ENCODE measurements around the gene COQ2. TPM values are rescaled to one million over a fixed set of nuclear protein-coding genes. Genes with fewer than 3 reads are reported as not detected.
"Not testable (repeated sequence)": the region's sequence is repeated elsewhere in the genome, so short reads cannot be mapped to it uniquely, and the experiment has no call there.

The COQ2 gene
- polyA plus RNA-seq, 2 donors: 9.1 to 12.5 TPM

DNA sequence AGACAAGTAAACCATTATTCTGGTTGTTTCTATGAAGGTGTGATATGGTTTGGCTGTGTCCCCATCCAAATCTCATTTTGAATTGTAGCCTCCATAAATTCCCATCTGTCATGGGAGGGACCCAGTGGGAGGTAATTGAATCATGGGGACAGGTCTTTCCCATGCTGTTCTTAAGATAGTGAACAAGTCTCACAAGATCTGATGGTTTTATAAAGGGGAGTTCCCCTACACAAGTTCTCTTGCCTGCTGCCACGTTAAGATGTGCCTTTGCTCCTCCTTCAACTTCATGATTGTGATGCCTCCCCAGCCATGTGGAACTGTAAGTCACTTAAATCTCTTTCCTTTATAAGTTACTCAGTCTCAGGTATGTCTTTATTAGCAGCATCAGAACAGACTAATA, 3.8 kb upstream of the COQ2 start:
- not testable (repeated sequence) for H3K27ac ChIP-seq (ENCODE audit: low read depth in 2 of 2, low read length in 1 of 2)
- 36 to 38% methylated on average over 1 of the region's 1 CpG for WGBS, 2 donors

DNA sequence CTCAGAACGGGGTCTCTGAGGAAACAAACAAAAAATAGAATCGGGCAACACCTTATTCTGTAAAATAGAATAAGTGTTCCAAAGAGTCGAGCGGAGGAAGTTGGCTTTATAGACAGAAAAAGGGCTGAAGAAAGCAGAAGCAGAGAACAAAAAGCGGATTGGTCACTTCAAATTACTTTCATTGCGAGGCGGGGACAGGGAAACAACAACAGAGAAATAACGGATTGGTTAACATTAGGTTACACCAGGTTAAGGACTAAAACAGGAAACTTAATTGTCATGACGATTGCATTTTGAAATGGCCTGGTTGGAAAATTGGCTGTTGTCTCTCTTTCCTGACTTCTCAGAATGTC, 433 bp upstream of the COQ2 start:
- H3K27ac ChIP-seq (ENCODE audit: low read depth in 2 of 2, low read length in 1 of 2): peak overlapping the region; percentile 13 to 94
- H3K9me3 ChIP-seq (ENCODE audit: control insufficient read depth in 2 of 2, insufficient read depth in 1 of 2, low read depth in 1 of 2, low read length in 1 of 2): no peaks in the 10 kb centered on the region
- no peaks in the 10 kb centered on the region for H3K4me1 ChIP-seq (ENCODE audit: control insufficient read depth in 2 of 2, insufficient read depth in 2 of 2, low read length in 1 of 2)
- H3K27me3 ChIP-seq (ENCODE audit: control insufficient read depth in 1 of 2, insufficient read depth in 2 of 2, low read length in 2 of 2): no peaks in the 10 kb centered on the region
- H3K36me3 ChIP-seq (ENCODE audit: control insufficient read depth in 2 of 2, insufficient read depth in 2 of 2, low read length in 1 of 2): no peaks in the 10 kb centered on the region
- WGBS, 2 donors: 1 to 2% methylated on average over 9 of the region's 9 CpGs
- peak overlapping the region in 1 of 2 donors; percentile 71 for H3K4me3 ChIP-seq (ENCODE audit: low read depth in 1 of 2, low read length in 2 of 2)

More for the DNA sequence above, 3.8 kb upstream of the COQ2 start:
- not testable (repeated sequence) for H3K4me1 ChIP-seq (ENCODE audit: control insufficient read depth in 2 of 2, insufficient read depth in 2 of 2, low read length in 1 of 2); H3K4me3 ChIP-seq (ENCODE audit: low read depth in 1 of 2, low read length in 2 of 2); H3K27me3 ChIP-seq (ENCODE audit: control insufficient read depth in 1 of 2, insufficient read depth in 2 of 2, low read length in 2 of 2); H3K36me3 ChIP-seq (ENCODE audit: control insufficient read depth in 2 of 2, insufficient read depth in 2 of 2, low read length in 1 of 2); H3K9me3 ChIP-seq (ENCODE audit: control insufficient read depth in 2 of 2, insufficient read depth in 1 of 2, low read depth in 1 of 2, low read length in 1 of 2)

DNA sequence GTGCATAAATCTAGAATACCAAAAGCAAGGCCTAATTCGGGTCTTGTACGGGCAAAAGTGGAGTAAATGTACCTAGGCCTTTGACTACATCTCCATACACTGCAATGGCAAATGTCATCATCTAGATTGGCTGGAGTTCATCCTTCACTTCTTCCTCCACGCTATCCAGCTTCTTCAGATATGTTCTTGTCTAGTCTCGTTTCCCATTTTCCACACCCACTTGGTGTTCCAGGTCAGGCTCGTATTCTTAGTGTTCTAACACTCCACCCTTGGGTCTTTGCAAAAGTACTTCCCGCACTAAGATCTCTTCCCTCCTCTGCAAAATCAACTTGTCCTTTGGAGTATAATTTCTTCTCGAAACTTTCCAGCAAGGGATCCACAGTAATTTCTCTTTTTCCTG, 1.4 kb downstream of the COQ2 start:
- 76 to 82% methylated on average over 7 of the region's 7 CpGs for WGBS, 2 donors
- H3K27ac ChIP-seq (ENCODE audit: low read depth in 2 of 2, low read length in 1 of 2): no peak overlapping the region
- H3K9me3 ChIP-seq (ENCODE audit: control insufficient read depth in 2 of 2, insufficient read depth in 1 of 2, low read depth in 1 of 2, low read length in 1 of 2): no peaks in the 10 kb centered on the region
- H3K36me3 ChIP-seq (ENCODE audit: control insufficient read depth in 2 of 2, insufficient read depth in 2 of 2, low read length in 1 of 2): no peaks in the 10 kb centered on the region
- no peaks in the 10 kb centered on the region for H3K4me1 ChIP-seq (ENCODE audit: control insufficient read depth in 2 of 2, insufficient read depth in 2 of 2, low read length in 1 of 2)
- no peaks in the 10 kb centered on the region for H3K27me3 ChIP-seq (ENCODE audit: control insufficient read depth in 1 of 2, insufficient read depth in 2 of 2, low read length in 2 of 2)
- H3K4me3 ChIP-seq (ENCODE audit: low read depth in 1 of 2, low read length in 2 of 2): peak overlapping the region in 1 of 2 donors; percentile 71

DNA sequence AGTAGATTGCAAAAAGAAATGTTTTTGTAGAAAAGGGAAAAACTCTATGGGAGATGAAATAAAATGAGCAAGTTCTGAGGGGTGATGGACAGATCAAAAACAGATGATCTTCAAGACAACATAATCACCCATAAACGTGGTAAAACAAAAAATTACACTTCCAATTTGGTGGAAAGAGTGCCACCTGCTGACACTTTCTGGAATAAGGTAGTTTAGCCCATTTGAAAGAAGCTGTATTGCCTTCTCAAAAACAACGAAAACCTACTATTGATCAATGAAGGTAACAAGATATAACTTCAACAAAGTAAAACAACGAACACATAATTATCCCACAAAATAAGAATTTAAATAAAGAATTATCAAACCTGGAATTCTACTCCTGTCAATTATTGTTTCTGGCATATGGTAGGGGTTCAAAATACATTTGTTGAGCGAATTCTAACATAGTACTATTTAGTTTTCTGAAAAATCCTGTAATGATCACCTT, 2.5 kb downstream of the COQ2 start:
- Histone ChIP-seq H3K36me3 (ENCODE audit: control insufficient read depth in 2 of 2, insufficient read depth in 2 of 2, low read length in 1 of 2) (peaks cover 0 to 2% of the 10 kb centered on the region in 2 donors), H3K9me3 (ENCODE audit: control insufficient read depth in 2 of 2, insufficient read depth in 1 of 2, low read depth in 1 of 2, low read length in 1 of 2) (no peaks in the 10 kb centered on the region), H3K27me3 (ENCODE audit: control insufficient read depth in 1 of 2, insufficient read depth in 2 of 2, low read length in 2 of 2) (no peaks in the 10 kb centered on the region), H3K27ac (ENCODE audit: low read depth in 2 of 2, low read length in 1 of 2) (no peak overlapping the region), H3K4me3 (ENCODE audit: low read depth in 1 of 2, low read length in 2 of 2) (no peak overlapping the region), H3K4me1 (ENCODE audit: control insufficient read depth in 2 of 2, insufficient read depth in 2 of 2, low read length in 1 of 2) (no peaks in the 10 kb centered on the region)
- 30% methylated on average over 4 of the region's 4 CpGs for WGBS, 2 donors

DNA sequence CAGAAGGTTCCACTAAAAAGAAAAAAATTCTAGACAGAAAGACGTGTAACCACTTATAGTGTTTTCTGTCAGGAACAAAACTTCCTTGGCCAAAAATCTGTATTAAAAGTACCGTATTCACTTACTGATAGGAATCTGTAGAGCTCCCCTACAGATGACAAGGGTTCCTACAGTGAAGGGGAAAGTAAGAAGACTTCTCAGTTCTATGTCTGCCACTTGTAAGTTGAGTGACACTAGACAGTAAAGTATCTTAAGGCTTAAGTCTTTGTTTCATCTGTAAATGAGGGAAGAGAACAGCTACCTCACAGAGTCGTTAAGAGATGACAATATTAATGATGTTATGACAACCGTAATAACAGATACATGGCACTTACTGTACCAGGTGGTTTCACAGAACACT, 3.3 kb downstream of the COQ2 start:
- H3K4me1 ChIP-seq (ENCODE audit: control insufficient read depth in 2 of 2, insufficient read depth in 2 of 2, low read length in 1 of 2): no peaks in the 10 kb centered on the region
- H3K9me3 ChIP-seq (ENCODE audit: control insufficient read depth in 2 of 2, insufficient read depth in 1 of 2, low read depth in 1 of 2, low read length in 1 of 2): no peaks in the 10 kb centered on the region
- WGBS, 2 donors: 67 to 72% methylated on average over 4 of the region's 4 CpGs
- peaks cover 0 to 3% of the 10 kb centered on the region in 2 donors for H3K36me3 ChIP-seq (ENCODE audit: control insufficient read depth in 2 of 2, insufficient read depth in 2 of 2, low read length in 1 of 2)
- no peaks in the 10 kb centered on the region for H3K27me3 ChIP-seq (ENCODE audit: control insufficient read depth in 1 of 2, insufficient read depth in 2 of 2, low read length in 2 of 2)
- no peak overlapping the region for H3K4me3 ChIP-seq (ENCODE audit: low read depth in 1 of 2, low read length in 2 of 2)
- H3K27ac ChIP-seq (ENCODE audit: low read depth in 2 of 2, low read length in 1 of 2): no peak overlapping the region

DNA sequence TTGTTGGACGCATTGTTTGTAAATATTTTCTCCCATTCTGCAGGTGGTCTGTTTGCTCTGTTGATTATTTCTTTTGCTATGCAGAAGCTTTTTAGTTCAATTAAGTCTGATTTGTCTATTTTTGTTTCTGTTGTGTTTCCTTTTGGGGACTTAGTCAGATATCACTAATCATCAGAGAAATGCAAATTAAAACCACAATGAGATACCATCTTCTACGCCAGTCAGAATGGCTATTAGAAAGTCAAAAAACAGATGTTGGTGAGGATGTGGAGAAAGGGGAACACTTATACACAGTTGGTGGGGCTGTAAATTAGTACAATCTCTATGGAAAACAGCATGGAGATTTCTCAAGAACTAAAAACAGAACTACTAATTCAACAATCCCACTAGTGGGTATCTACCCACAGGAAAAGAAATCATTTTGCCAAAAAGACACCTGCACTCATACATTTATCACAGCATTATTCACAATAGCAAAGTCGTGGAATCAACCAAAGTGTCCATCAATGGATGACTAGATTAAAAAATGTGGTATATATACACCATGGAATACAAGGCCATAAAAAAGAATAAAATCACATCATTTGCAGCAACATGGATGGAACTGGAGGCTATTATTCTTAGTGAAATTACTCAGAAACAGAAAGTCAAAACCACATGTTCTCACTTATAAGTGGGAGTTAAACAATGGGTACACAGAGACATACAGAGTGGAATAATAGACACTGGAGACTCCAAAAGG, 8.1 kb downstream of the COQ2 start:
- Histone ChIP-seq H3K27ac (ENCODE audit: low read depth in 2 of 2, low read length in 1 of 2) (no peak overlapping the region), H3K36me3 (ENCODE audit: control insufficient read depth in 2 of 2, insufficient read depth in 2 of 2, low read length in 1 of 2) (peaks cover 0 to 4% of the 10 kb centered on the region in 2 donors), H3K9me3 (ENCODE audit: control insufficient read depth in 2 of 2, insufficient read depth in 1 of 2, low read depth in 1 of 2, low read length in 1 of 2) (no peaks in the 10 kb centered on the region), H3K4me3 (ENCODE audit: low read depth in 1 of 2, low read length in 2 of 2) (no peak overlapping the region), H3K4me1 (ENCODE audit: control insufficient read depth in 2 of 2, insufficient read depth in 2 of 2, low read length in 1 of 2) (no peaks in the 10 kb centered on the region), H3K27me3 (ENCODE audit: control insufficient read depth in 1 of 2, insufficient read depth in 2 of 2, low read length in 2 of 2) (no peaks in the 10 kb centered on the region)
- 83 to 89% methylated on average over 3 of the region's 3 CpGs for WGBS, 2 donors

DNA sequence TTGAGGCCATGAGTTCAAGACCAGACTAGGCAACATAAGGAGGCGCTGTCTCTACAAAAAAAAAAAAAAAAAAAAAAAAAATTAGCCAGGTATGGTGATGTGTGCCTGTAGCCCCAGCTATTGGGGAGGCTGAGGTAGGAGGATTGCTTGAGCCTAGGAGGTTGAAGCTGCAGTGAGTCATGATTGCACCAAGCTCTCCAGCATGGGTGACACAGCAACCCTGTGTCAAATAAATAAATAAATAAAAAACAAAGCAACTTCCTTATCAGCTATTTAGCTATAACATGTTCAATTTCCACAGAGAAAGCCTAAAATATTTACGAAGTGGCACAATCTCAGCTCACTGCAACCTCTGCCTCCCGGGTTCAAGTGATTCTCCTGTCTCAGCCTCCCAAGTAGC, 10.7 kb downstream of the COQ2 start:
- H3K4me3 ChIP-seq (ENCODE audit: low read depth in 1 of 2, low read length in 2 of 2); H3K27ac ChIP-seq (ENCODE audit: low read depth in 2 of 2, low read length in 1 of 2); H3K4me1 ChIP-seq (ENCODE audit: control insufficient read depth in 2 of 2, insufficient read depth in 2 of 2, low read length in 1 of 2); H3K36me3 ChIP-seq (ENCODE audit: control insufficient read depth in 2 of 2, insufficient read depth in 2 of 2, low read length in 1 of 2); H3K27me3 ChIP-seq (ENCODE audit: control insufficient read depth in 1 of 2, insufficient read depth in 2 of 2, low read length in 2 of 2); H3K9me3 ChIP-seq (ENCODE audit: control insufficient read depth in 2 of 2, insufficient read depth in 1 of 2, low read depth in 1 of 2, low read length in 1 of 2): not testable (repeated sequence)
- 94 to 97% methylated on average over 3 of the region's 3 CpGs for WGBS, 2 donors

DNA sequence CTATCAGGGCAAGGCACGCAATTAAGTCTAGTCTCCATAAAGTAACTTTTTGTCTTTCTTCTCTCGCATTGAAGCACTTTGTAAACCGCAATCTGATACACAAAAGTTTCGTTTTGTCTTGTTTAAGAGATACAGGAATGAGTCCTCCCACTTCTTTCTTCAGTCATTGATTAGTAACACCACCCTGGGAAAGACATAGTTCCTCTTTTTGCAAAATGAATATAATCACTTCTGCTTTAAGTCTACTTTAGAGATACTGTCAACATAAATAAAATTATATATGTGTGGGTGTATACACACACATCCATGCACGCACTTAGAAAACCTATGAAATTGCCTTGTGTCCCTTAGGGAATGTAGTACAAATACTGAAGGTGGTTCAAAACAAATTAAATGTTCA, 11.7 kb downstream of the COQ2 start:
- H3K36me3 ChIP-seq (ENCODE audit: control insufficient read depth in 2 of 2, insufficient read depth in 2 of 2, low read length in 1 of 2): peaks cover 3 to 11% of the 10 kb centered on the region in 2 donors

DNA sequence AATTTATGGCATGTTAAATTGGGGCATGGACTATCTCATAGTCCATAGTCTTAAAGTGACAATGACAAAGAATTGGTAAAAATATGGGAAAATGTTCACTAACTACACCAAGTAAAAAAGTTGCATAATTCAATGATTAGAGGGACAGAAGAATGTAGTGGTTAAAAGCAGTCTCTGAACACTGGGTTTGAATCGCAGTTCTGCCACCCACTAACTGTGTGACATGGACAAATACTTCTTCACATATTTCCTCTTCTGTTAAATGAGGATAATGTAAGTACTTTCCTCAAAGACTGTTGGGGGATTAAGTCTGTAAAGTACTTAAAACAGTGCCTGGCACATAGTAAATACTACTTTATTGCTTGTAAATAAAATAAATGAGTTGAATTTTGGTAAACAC, 15.3 kb downstream of the COQ2 start:
- Histone ChIP-seq H3K27ac (ENCODE audit: low read depth in 2 of 2, low read length in 1 of 2) (no peak overlapping the region), H3K4me1 (ENCODE audit: control insufficient read depth in 2 of 2, insufficient read depth in 2 of 2, low read length in 1 of 2) (no peaks in the 10 kb centered on the region), H3K36me3 (ENCODE audit: control insufficient read depth in 2 of 2, insufficient read depth in 2 of 2, low read length in 1 of 2) (peaks cover 3 to 10% of the 10 kb centered on the region in 2 donors), H3K4me3 (ENCODE audit: low read depth in 1 of 2, low read length in 2 of 2) (no peak overlapping the region), H3K9me3 (ENCODE audit: control insufficient read depth in 2 of 2, insufficient read depth in 1 of 2, low read depth in 1 of 2, low read length in 1 of 2) (no peaks in the 10 kb centered on the region), H3K27me3 (ENCODE audit: control insufficient read depth in 1 of 2, insufficient read depth in 2 of 2, low read length in 2 of 2) (no peaks in the 10 kb centered on the region)
- 84% methylated on average over 1 of the region's 1 CpG for whole genome bisulfite sequencing, 2 donors

More for the DNA sequence above, 11.7 kb downstream of the COQ2 start:
- H3K27me3 ChIP-seq (ENCODE audit: control insufficient read depth in 1 of 2, insufficient read depth in 2 of 2, low read length in 2 of 2): no peaks in the 10 kb centered on the region
- no peaks in the 10 kb centered on the region for H3K4me1 ChIP-seq (ENCODE audit: control insufficient read depth in 2 of 2, insufficient read depth in 2 of 2, low read length in 1 of 2)
- no peaks in the 10 kb centered on the region for H3K9me3 ChIP-seq (ENCODE audit: control insufficient read depth in 2 of 2, insufficient read depth in 1 of 2, low read depth in 1 of 2, low read length in 1 of 2)
- 87 to 88% methylated on average over 5 of the region's 5 CpGs for WGBS, 2 donors
- no peak overlapping the region for H3K4me3 ChIP-seq (ENCODE audit: low read depth in 1 of 2, low read length in 2 of 2)
- H3K27ac ChIP-seq (ENCODE audit: low read depth in 2 of 2, low read length in 1 of 2): no peak overlapping the region

DNA sequence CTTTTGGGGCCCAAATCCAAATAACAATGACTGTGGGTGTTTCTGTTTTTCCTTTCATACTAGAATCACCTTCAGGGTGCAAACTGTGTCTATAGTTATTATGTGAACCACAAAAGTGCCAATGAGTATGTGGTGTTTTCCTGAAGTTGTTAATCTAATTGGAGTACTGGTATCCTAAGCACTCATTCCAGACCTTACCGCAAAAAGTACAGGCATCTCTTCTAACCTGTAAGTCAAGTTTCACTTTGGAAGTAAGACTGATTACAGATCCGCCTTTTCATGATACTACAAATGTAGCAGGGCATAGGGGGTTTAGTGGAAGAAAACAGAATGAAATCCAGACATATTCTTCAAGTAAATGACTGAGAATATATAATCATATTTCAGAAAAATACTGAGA, 16.1 kb downstream of the COQ2 start:
- Histone ChIP-seq H3K27me3 (ENCODE audit: control insufficient read depth in 1 of 2, insufficient read depth in 2 of 2, low read length in 2 of 2) (no peaks in the 10 kb centered on the region), H3K36me3 (ENCODE audit: control insufficient read depth in 2 of 2, insufficient read depth in 2 of 2, low read length in 1 of 2) (peaks cover 3 to 10% of the 10 kb centered on the region in 2 donors)
- WGBS, 2 donors: 48% methylated on average over 2 of the region's 2 CpGs

More for the DNA sequence above, 16.1 kb downstream of the COQ2 start:
- Histone ChIP-seq H3K4me3 (ENCODE audit: low read depth in 1 of 2, low read length in 2 of 2) (no peak overlapping the region), H3K27ac (ENCODE audit: low read depth in 2 of 2, low read length in 1 of 2) (no peak overlapping the region), H3K9me3 (ENCODE audit: control insufficient read depth in 2 of 2, insufficient read depth in 1 of 2, low read depth in 1 of 2, low read length in 1 of 2) (no peaks in the 10 kb centered on the region), H3K4me1 (ENCODE audit: control insufficient read depth in 2 of 2, insufficient read depth in 2 of 2, low read length in 1 of 2) (no peaks in the 10 kb centered on the region)

Data from esophagus (tissue), 2 donors.